K562 (cell line): Measurements from ENCODE around the gene ENTPD6. TPM values are rescaled to one million over a fixed set of nuclear protein-coding genes. Genes with fewer than 3 reads are reported as not detected.

Experiments
- ATAC-seq: fragments of 200-7000 bp; cut with Tn5 transposase; 3 replicates; pipeline ENCODE4 v1.9.1; 2020; ENCODE audit warnings: moderate library complexity
- BruUV-seq: library from RNA; stranded (reverse); fragments of 400-500 nt; replicated peaks from 2 replicates; lab custom pipeline; 2021; lab: Mats Ljungman, UMichigan
- CTCF ChIA-PET: fragments of 300-600 bp; formaldehyde crosslinking; extraction: SDS; loops from one replicate; lab custom pipeline; 2021; ENCODE audit warnings: low intra/inter-chr PET ratio; lab: Yijun Ruan, JAX
- POLR2A ChIA-PET: fragments of 300-600, 350-650 bp; sonication (Branson Sonifier 250); formaldehyde crosslinking; extraction: SDS; loops from one replicate; lab custom pipeline; 2021; ENCODE audit warnings: antibody characterized with exemption, inconsistent platforms; lab: Yijun Ruan, JAX
- DNase-seq, 4 experiments: peaks; one replicate each; pipeline versions ENCODE4 v3.0.0 to v3.0.0-alpha.2; 2011 to 2018; ENCODE audit warnings: low spot score in 3 of 4, mixed read lengths in 3 of 4; ENCODE audit errors: extremely low read depth in 1 of 4
- FAIRE-seq: peaks from 2 replicates; lab custom pipeline; 2011; peaks lifted over from hg19 to GRCh38; lab: Jason Lieb, UNC
- H2AFZ ChIP-seq: 2 replicates; pipeline ENCODE4 v1.6.0; 2011; ENCODE audit warnings: low read depth, low read length, control low read depth, inconsistent platforms
- H3K27ac ChIP-seq: fragments of 200-600 bp; 3 replicates; pipeline ENCODE4 v1.8.0; 2011; ENCODE audit warnings: low read depth, mild to moderate bottlenecking, control low read depth, inconsistent platforms, low read length, moderate library complexity, mixed read lengths; ENCODE audit errors: extremely low read depth
- H3K27me3 ChIP-seq, 2 experiments: fragments of 300-600 bp in 1 of 2; 2 replicates in 1 of 2; 3 replicates in 1 of 2; pipeline versions ENCODE4 v1.6.0 to v1.8.0; 2011; ENCODE audit warnings: inconsistent platforms in 2 of 2, low read length in 2 of 2, mild to moderate bottlenecking in 1 of 2, mixed read lengths in 1 of 2, moderate library complexity in 1 of 2; ENCODE audit not compliant: control insufficient read depth in 2 of 2, insufficient read depth in 2 of 2
- H3K36me3 ChIP-seq: fragments of 300-600 bp; 3 replicates; pipeline ENCODE4 v1.8.0; 2011; ENCODE audit warnings: mild to moderate bottlenecking, low read length, inconsistent platforms; ENCODE audit not compliant: control insufficient read depth, insufficient read depth
- H3K4me1 ChIP-seq, 2 experiments: fragments of 200-600 bp in 1 of 2; replicated peaks in 1 of 2; 2 replicates in 1 of 2; 3 replicates in 1 of 2; pipeline versions ENCODE4 v1.5.1 to v1.8.0; 2011; ENCODE audit warnings: inconsistent platforms in 2 of 2, low read length in 2 of 2, mild to moderate bottlenecking in 1 of 2, mixed read lengths in 1 of 2, moderate library complexity in 1 of 2; ENCODE audit not compliant: control insufficient read depth in 2 of 2, insufficient read depth in 2 of 2
- H3K4me2 ChIP-seq: 2 replicates; pipeline ENCODE4 v1.6.1; 2011; ENCODE audit warnings: low read length, control low read depth, inconsistent platforms, mixed read lengths; ENCODE audit not compliant: insufficient read depth
- H3K4me3 ChIP-seq: fragments of 200-600 bp; sonication (generic), shearing (Covaris generic); 2 replicates; pipeline ENCODE4 v1.5.1; 2016; ENCODE audit warnings: control low read depth, inconsistent platforms
- H3K79me2 ChIP-seq: fragments of 200-600 bp; 3 replicates; pipeline ENCODE4 v1.8.0; 2011; ENCODE audit warnings: low read length, inconsistent platforms; ENCODE audit not compliant: control insufficient read depth, insufficient read depth
- H3K9ac ChIP-seq, 2 experiments: 2 replicates each; pipeline versions ENCODE4 v1.6.0 to v1.6.1; 2011; ENCODE audit warnings: low read depth in 2 of 2, low read length in 2 of 2, control low read depth in 1 of 2, inconsistent platforms in 1 of 2, mild to moderate bottlenecking in 1 of 2, mixed read lengths in 1 of 2; ENCODE audit not compliant: insufficient read depth in 1 of 2
- H3K9me1 ChIP-seq: one replicate; pipeline ENCODE4 v1.6.0; 2011; ENCODE audit warnings: inconsistent platforms, mild to moderate bottlenecking, low read length, moderate library complexity; ENCODE audit not compliant: control insufficient read depth, insufficient read depth
- H3K9me3 ChIP-seq: replicated peaks from 2 replicates; pipeline ENCODE4 v1.5.1; 2011; ENCODE audit warnings: low read depth, low read length, inconsistent platforms; ENCODE audit not compliant: control insufficient read depth, insufficient read depth
- H4K20me1 ChIP-seq: replicated peaks from 2 replicates; pipeline ENCODE4 v1.6.1; 2011; ENCODE audit warnings: low read length, inconsistent platforms, mixed read lengths; ENCODE audit not compliant: control insufficient read depth, insufficient read depth
- HBP1 ChIP-seq: fragments of 450-650 bp; formaldehyde crosslinking; IDR thresholded peaks from 2 replicates; pipeline ENCODE4 v1.4.0; 2022; ENCODE audit warnings: missing genetic modification characterization
- HIVEP1 ChIP-seq: fragments of 250-450 bp; sonication (Bioruptor Pico); IDR thresholded peaks from 2 replicates; pipeline ENCODE4 v1.4.0; 2020; ENCODE audit warnings: mild to moderate bottlenecking
- RFX1 ChIP-seq: fragments of 450-650 bp; IDR thresholded peaks from 2 replicates; pipeline ENCODE4 v1.6.1; 2016; ENCODE audit warnings: mild to moderate bottlenecking, moderate library complexity
- whole genome bisulfite sequencing: fragments of 100-300 bp; shearing (Covaris generic); methylation state at CpG from one replicate; pipeline ENCODE4 v1.1.6; 2016; ENCODE audit warnings: low coverage, mixed read lengths; ENCODE audit not compliant: insufficient coverage; ENCODE audit errors: missing lambda C conversion rate; 5-methylcytosine and 5-hydroxymethylcytosine counted together
- in situ Hi-C: fragments of 300-500 bp; cut with MboI; formaldehyde crosslinking; loops from 4 replicates; pipeline ENCODE4 v1.15.0; 2018; ENCODE audit warnings: inconsistent platforms, mixed read lengths
- intact Hi-C: fragments of 100-400 bp; cut with micrococcal nuclease; formaldehyde crosslinking; loops from 2 replicates; pipeline ENCODE4 v1.14.2; 2022
- polyA plus RNA-seq, 8 experiments: library from polyadenylated mRNA; depleted of rRNA in 4 of 8; stranded (reverse) in 5 of 8; unstranded in 3 of 8; fragments of >200 nt; fragmentation: Nextera tagmentation in 2 of 8; fragmentation: Illumina TruSeq in 1 of 8; extraction: Ambion mirVana in 2 of 8; extraction: Trizol in 1 of 8; gene quantifications; 2 replicates each; pipeline versions ENCODE4 v1.2.1 to v1.2.3, GENCODE V29; 2011 to 2014; ENCODE audit warnings: inconsistent platforms in 1 of 8, missing spikeins in 1 of 8
- total RNA-seq, 7 experiments: library from RNA; depleted of rRNA in 6 of 7; stranded (reverse); fragments of >200 nt in 6 of 7; fragmentation: Illumina TruSeq in 2 of 7; extraction: Trizol in 2 of 7; gene quantifications; 2 replicates each; pipeline versions ENCODE4 v1.2.1 to v1.2.3, GENCODE V29; 2011 to 2021; ENCODE audit warnings: low replicate concordance in 1 of 7
- TF ChIP-seq, protein P1 (sequence below): fragments of 250-450 bp; sonication (Bioruptor Pico); IDR thresholded peaks from 2 replicates; pipeline ENCODE4 v1.5.0; 2021

ENTPD6 gene
- total and polyA plus RNA-seq, 9 of the 15 experiments (the other 6 are each of a cell fraction or from before 2014, with no cell fraction given) = 0.82 to 36.8 (median 22.4) TPM

GRCh38 chr20:25225642-25226432 lies 30.3 kb downstream of the ENTPD6 start:
- ATAC-seq (no peak), FAIRE-seq (no peak), DNase-seq (no peak)
- Histone ChIP-seq H3K4me3 (no peak overlapping the region), H3K27ac (no peak overlapping the region), H3K9me3 (no peaks in the 10 kb centered on the region), H3K9me1 (peaks cover 3% of the 10 kb centered on the region), H3K4me2 (no peak overlapping the region), H2AFZ (no peak overlapping the region), H3K79me2 (no peaks in the 10 kb centered on the region), H4K20me1 (0 out of 2 replicates have a peak, but pooled peaks cover 3% of the 10 kb centered on the region), H3K4me1 (peaks cover 32 to 50% of the 10 kb centered on the region in 2 experiments), H3K27me3 (no peaks in the 10 kb centered on the region), H3K36me3 (no peaks in the 10 kb centered on the region), H3K9ac (no peak overlapping the region)
- CTCF ChIA-PET = no interaction called here
- in situ Hi-C loops (no loop called here), intact Hi-C loops (no loop called here)
- BruUV-seq = no TSS peak
- TF ChIP-seq HBP1 (CRISPR knock-in tag) (no peak), HIVEP1 (CRISPR knock-in tag) (no peak), RFX1 (no peak)
- TF ChIP-seq, protein P1, sequence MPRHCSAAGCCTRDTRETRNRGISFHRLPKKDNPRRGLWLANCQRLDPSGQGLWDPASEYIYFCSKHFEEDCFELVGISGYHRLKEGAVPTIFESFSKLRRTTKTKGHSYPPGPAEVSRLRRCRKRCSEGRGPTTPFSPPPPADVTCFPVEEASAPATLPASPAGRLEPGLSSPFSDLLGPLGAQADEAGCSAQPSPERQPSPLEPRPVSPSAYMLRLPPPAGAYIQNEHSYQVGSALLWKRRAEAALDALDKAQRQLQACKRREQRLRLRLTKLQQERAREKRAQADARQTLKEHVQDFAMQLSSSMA (CRISPR knock-in tag) = no peak
- POLR2A ChIA-PET = interaction anchor here (0.6 kb wide), 1 partner anchor 1075 kb away, joined by 3 read pairs; no protein-coding TSS in a partner anchor
- WGBS = 94% methylated on average over 6 of the region's 16 CpGs
